ENCODE data around the gene TIMM44.
"Not testable (repeated sequence)": the region's sequence is repeated elsewhere in the genome, so short reads cannot be mapped to it uniquely, and the experiment has no call there.

Gene TIMM44

GRCh38 chr19:7976461-7976860 is 33.0 kb upstream of the TIMM44 start:
- no peak for DNase-seq

GRCh38 chr19:7975037-7975436 is 31.6 kb upstream of the TIMM44 start:
- DNase-seq, result no peak

- DNase-seq, result no peak
Observed at GRCh38 chr19:7973883-7974282, 30.4 kb upstream of the TIMM44 start.

GRCh38 chr19:7971553-7972520 is 28.4 kb upstream of the TIMM44 start:
- peak; percentile 12 for DNase-seq

- no peak for DNase-seq
Observed at GRCh38 chr19:7970716-7971448, 27.4 kb upstream of the TIMM44 start.

- no peak for DNase-seq
Observed at GRCh38 chr19:7969555-7969939, 26.1 kb upstream of the TIMM44 start.

- no peak for DNase-seq
Observed at GRCh38 chr19:7968796-7969554, 25.5 kb upstream of the TIMM44 start.

GRCh38 chr19:7968008-7968795 is 24.7 kb upstream of the TIMM44 start:
- no peak for DNase-seq

- no peak for DNase-seq
Observed at GRCh38 chr19:7965921-7966665, 22.6 kb upstream of the TIMM44 start.

GRCh38 chr19:7965259-7965841 is 21.9 kb upstream of the TIMM44 start:
- DNase-seq, result no peak

GRCh38 chr19:7963566-7963965 is 20.1 kb upstream of the TIMM44 start:
- no peak for DNase-seq

- no peak for DNase-seq
Observed at GRCh38 chr19:7962644-7963268, 19.3 kb upstream of the TIMM44 start.

GRCh38 chr19:7961920-7962626 is 18.6 kb upstream of the TIMM44 start:
- no peak for DNase-seq

- not testable (repeated sequence) for DNase-seq
Observed at GRCh38 chr19:7961082-7961481, 17.6 kb upstream of the TIMM44 start.

- DNase-seq, result no peak
Observed at GRCh38 chr19:7959211-7959610, 15.7 kb upstream of the TIMM44 start.

GRCh38 chr19:7955696-7956095 is 12.2 kb upstream of the TIMM44 start:
- no peak for DNase-seq

GRCh38 chr19:7953576-7953975 is 10.1 kb upstream of the TIMM44 start:
- no peak for DNase-seq

GRCh38 chr19:7953060-7953459 is 9.6 kb upstream of the TIMM44 start:
- DNase-seq, result no peak

- DNase-seq, result no peak
Observed at GRCh38 chr19:7947939-7948338, 4.5 kb upstream of the TIMM44 start.

GRCh38 chr19:7944177-7944761 is 803 bp upstream of the TIMM44 start:
- peak; percentile 60 for DNase-seq
